Body of pancreas (tissue), 4 donors: ENCODE measurements around the gene USP7.

Source experiments
- CTCF ChIP-seq, 7 experiments: fragments of 450-650 bp in 4 of 7; fragments of 200-600 bp in 3 of 7; sonication (generic) in 3 of 7; IDR thresholded peaks; one replicate each; pipeline ENCODE4 v1.5.1; 2016 to 2019; ENCODE audit warnings: antibody characterized with exemption in 7 of 7
- POLR2A ChIP-seq, 3 donors: fragments of 450-650 bp; IDR thresholded peaks; one replicate each; pipeline ENCODE4 v1.6.1; 2016; ENCODE audit warnings: antibody characterized with exemption in 3 of 3, mild to moderate bottlenecking in 2 of 3

- TF ChIP-seq POLR2A (IDR thresholded peaks at IDR 0.05): peak; percentile 60 to 78 (median 63)
- no peak for TF ChIP-seq CTCF (IDR thresholded peaks at IDR 0.05)
Observed at GRCh38 chr16:8868416-8869211, 95.1 kb downstream of the USP7 start, which contains the start of gene CARHSP1.
